Thyroid gland (tissue), 4 donors: ENCODE measurements around the gene MACROD1.

Experiments used
- CTCF ChIP-seq, 6 experiments: fragments of 200-600 bp in 3 of 6; fragments of 450-650 bp in 3 of 6; sonication (generic) in 3 of 6; IDR thresholded peaks; one replicate each; pipeline ENCODE4 v1.5.1; 2016 to 2019; ENCODE audit warnings: antibody characterized with exemption in 6 of 6, mild to moderate bottlenecking in 2 of 6, inconsistent platforms in 1 of 6, moderate library complexity in 1 of 6
- POLR2A ChIP-seq, 2 donors: fragments of 450-650 bp; IDR thresholded peaks; one replicate each; pipeline ENCODE4 v1.6.1; 2017; ENCODE audit warnings: antibody characterized with exemption in 2 of 2, mild to moderate bottlenecking in 2 of 2, moderate library complexity in 1 of 2

GRCh38 chr11:64132191-64132771 lies 33.6 kb downstream of the MACROD1 start:
- TF ChIP-seq CTCF (IDR thresholded peaks at IDR 0.05): no peak
- no peak for TF ChIP-seq POLR2A (IDR thresholded peaks at IDR 0.05)
